HepG2 (cell line): ENCODE results near the gene FAM167B. TPM values are rescaled to one million over a fixed set of nuclear protein-coding genes. Genes with fewer than 3 reads are reported as not detected.

Experiments used
- ARNT2 ChIP-seq: sonication (generic); formaldehyde crosslinking; IDR thresholded peaks from 2 replicates; pipeline ENCODE4 v1.8.0; 2022; ENCODE audit warnings: mild to moderate bottlenecking, low read depth, missing genetic modification reagents, moderate library complexity
- ATRX ChIP-seq: sonication (generic); formaldehyde crosslinking; IDR thresholded peaks from 2 replicates; pipeline ENCODE4 v1.4.0; 2020; ENCODE audit warnings: missing genetic modification reagents, borderline replicate concordance
- CBX1 ChIP-seq: IDR thresholded peaks from one replicate; pipeline ENCODE4 v1.6.1; 2016; ENCODE audit warnings: antibody characterized with exemption, low read depth
- ELF1 ChIP-seq: sonication (generic); formaldehyde crosslinking; IDR thresholded peaks from 2 replicates; pipeline ENCODE4 v1.4.0; 2020; ENCODE audit warnings: missing genetic modification reagents
- ELF3 ChIP-seq: IDR thresholded peaks from 2 replicates; pipeline ENCODE4 v1.6.1; 2016; ENCODE audit warnings: missing genetic modification reagents, missing compliant biosample characterization
- ELK4 ChIP-seq: sonication (generic); formaldehyde crosslinking; IDR thresholded peaks from 2 replicates; pipeline ENCODE4 v1.9.0; 2021; ENCODE audit warnings: missing genetic modification reagents, borderline replicate concordance
- HDAC1 ChIP-seq: sonication (generic); formaldehyde crosslinking; IDR thresholded peaks from 2 replicates; pipeline ENCODE4 v1.5.1; 2020; ENCODE audit warnings: mild to moderate bottlenecking, missing genetic modification reagents
- HNRNPL ChIP-seq: fragments of 200-400 bp; formaldehyde crosslinking; IDR thresholded peaks from 2 replicates; pipeline ENCODE4 v1.6.1; 2017; ENCODE audit warnings: mild to moderate bottlenecking, low read depth, low read length
- MAX ChIP-seq: IDR thresholded peaks from 2 replicates; pipeline ENCODE4 v1.6.1; 2012; ENCODE audit warnings: inconsistent platforms
- MTA3 ChIP-seq: sonication (generic); formaldehyde crosslinking; IDR thresholded peaks from 2 replicates; pipeline ENCODE4 v1.4.0; 2020; ENCODE audit warnings: missing genetic modification reagents
- NR2F2 ChIP-seq: IDR thresholded peaks from 2 replicates; pipeline ENCODE4 v1.6.1; 2012; ENCODE audit warnings: low read depth, inconsistent platforms, borderline replicate concordance
- POLR2AphosphoS5 ChIP-seq: IDR thresholded peaks from 2 replicates; pipeline ENCODE4 v1.6.1; 2012; ENCODE audit warnings: low read depth, low read length
- POLR2G ChIP-seq: fragments of 200-400 bp; formaldehyde crosslinking; IDR thresholded peaks from 2 replicates; pipeline ENCODE4 v1.6.1; 2018; ENCODE audit warnings: mild to moderate bottlenecking, low read depth, low read length, moderate library complexity
- SALL1 ChIP-seq: sonication (generic); formaldehyde crosslinking; IDR thresholded peaks from 2 replicates; pipeline ENCODE4 v1.8.0; 2022; ENCODE audit warnings: mild to moderate bottlenecking, missing genetic modification reagents
- SNAPC4 ChIP-seq: sonication (generic); formaldehyde crosslinking; IDR thresholded peaks from 2 replicates; pipeline ENCODE4 v1.4.0; 2020; ENCODE audit warnings: mild to moderate bottlenecking, missing genetic modification reagents
- TFAP4 ChIP-seq: sonication (generic); IDR thresholded peaks from 2 replicates; pipeline ENCODE4 v1.6.1; 2016; ENCODE audit warnings: low read depth, borderline replicate concordance
- ZBTB38 ChIP-seq: sonication (generic); formaldehyde crosslinking; IDR thresholded peaks from 2 replicates; pipeline ENCODE4 v1.5.1; 2020; ENCODE audit warnings: mild to moderate bottlenecking, missing genetic modification reagents
- ZC3H4 ChIP-seq: sonication (generic); formaldehyde crosslinking; IDR thresholded peaks from 2 replicates; pipeline ENCODE4 v1.4.0; 2020; ENCODE audit warnings: missing genetic modification reagents, borderline replicate concordance
- ZNF451 ChIP-seq: sonication (generic); formaldehyde crosslinking; IDR thresholded peaks from 2 replicates; pipeline ENCODE4 v1.5.0; 2020; ENCODE audit warnings: mild to moderate bottlenecking, missing genetic modification reagents
- ZNF546 ChIP-seq: sonication (generic); formaldehyde crosslinking; conservative IDR thresholded peaks from 2 replicates; pipeline ENCODE4 v1.8.1; 2023; ENCODE audit warnings: mild to moderate bottlenecking, missing genetic modification reagents
- ZNF605 ChIP-seq: sonication (generic); formaldehyde crosslinking; IDR thresholded peaks from 2 replicates; pipeline ENCODE4 v1.8.0; 2022; ENCODE audit warnings: mild to moderate bottlenecking, missing genetic modification reagents
- ZNF629 ChIP-seq: sonication (generic); formaldehyde crosslinking; conservative IDR thresholded peaks from 2 replicates; pipeline ENCODE4 v1.5.0; 2020; ENCODE audit warnings: missing genetic modification reagents
- ZSCAN20 ChIP-seq: sonication (generic); formaldehyde crosslinking; IDR thresholded peaks from 2 replicates; pipeline ENCODE4 v1.4.0; 2020; ENCODE audit warnings: missing genetic modification reagents, mild to moderate bottlenecking, borderline replicate concordance
- polyA plus RNA-seq, 8 experiments: library from polyadenylated mRNA; depleted of rRNA in 3 of 8; stranded (reverse) in 7 of 8; unstranded in 1 of 8; fragments of >200 nt; fragmentation: Illumina TruSeq in 4 of 8; extraction: Trizol in 4 of 8; gene quantifications; 2 replicates each; pipeline versions ENCODE4 v1.2.1 to v1.2.3, GENCODE V29; 2011 to 2016; ENCODE audit warnings: low read depth in 4 of 8, missing spikeins in 1 of 8, mixed read lengths in 1 of 8; ENCODE audit not compliant: insufficient read depth in 1 of 8
- total RNA-seq, 5 experiments: library from RNA; depleted of rRNA; stranded (reverse); fragments of >200 nt; fragmentation: Illumina TruSeq; extraction: Trizol; gene quantifications; 2 replicates each; pipeline ENCODE4 v1.2.3, GENCODE V29; 2016; ENCODE audit warnings: low read depth in 1 of 5

Gene FAM167B
- total and polyA plus RNA-seq, 2 of the 13 experiments (the other 11 are each of a cell fraction or from before 2014, with no cell fraction given): 0.15 to 0.70 TPM

- TF ChIP-seq SNAPC4 (peak; percentile 95), NR2F2 (0 out of 2 replicates have a peak, but pooled peaks have one; percentile 16), MAX (peak; percentile 75), ATRX (CRISPR knock-in tag) (no peak), ZNF451 (CRISPR knock-in tag) (0 out of 2 replicates have a peak, but pooled peaks have one; percentile 5), ARNT2 (CRISPR knock-in tag) (0 out of 2 replicates have a peak, but pooled peaks have one; percentile 29), ZC3H4 (0 out of 2 replicates have a peak, but pooled peaks have one; percentile 65), ZNF546 (no peak), ELF1 (CRISPR knock-in tag) (no peak), MTA3 (CRISPR knock-in tag) (no peak), ZBTB38 (peak; percentile 90; the same call in 1 of the 2 replicates), HNRNPL (0 out of 2 replicates have a peak, but pooled peaks have one; percentile 37), ZNF629 (CRISPR knock-in tag) (no peak), SALL1 (CRISPR knock-in tag) (peak; percentile 8; the same call in 1 of the 2 replicates), ZNF605 (no peak), POLR2G (peak; percentile 50; the same call in 1 of the 2 replicates), CBX1 (peak; percentile 52), ELK4 (CRISPR knock-in tag) (no peak), ELF3 (0 out of 2 replicates have a peak, but pooled peaks have one; percentile 10), HDAC1 (peak; percentile 27; the same call in 1 of the 2 replicates), POLR2AphosphoS5 (peak; percentile 63), TFAP4 (peak; percentile 13; the same call in 1 of the 2 replicates), ZSCAN20 (CRISPR knock-in tag) (no peak)
Observed at GRCh38 chr1:32250893-32251716, 4.1 kb downstream of the FAM167B start, which contains the start of gene LCK (continued).
